ENCODE results near the gene JPH2.

JPH2 gene

DNA sequence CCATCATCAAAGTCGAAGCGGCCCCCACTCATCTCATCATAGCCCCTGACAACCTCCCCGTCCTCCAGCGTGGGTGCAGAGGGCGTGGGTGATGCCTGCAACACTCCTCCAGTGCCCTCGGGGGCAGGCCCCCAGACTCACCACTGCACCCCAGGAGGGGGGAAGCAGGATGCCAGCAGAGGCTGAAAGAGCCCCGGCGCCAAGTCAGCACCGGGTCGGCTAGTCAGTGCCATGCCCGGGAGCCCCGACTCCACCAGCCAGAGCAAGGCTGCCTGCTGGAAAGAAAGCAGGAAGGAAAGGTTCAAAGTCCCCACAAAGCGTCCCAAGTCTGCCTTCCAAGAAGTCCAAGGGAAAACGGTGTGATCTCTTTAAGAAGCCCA is 324 bp downstream of the JPH2 start:
- no peak for DNase-seq

DNA sequence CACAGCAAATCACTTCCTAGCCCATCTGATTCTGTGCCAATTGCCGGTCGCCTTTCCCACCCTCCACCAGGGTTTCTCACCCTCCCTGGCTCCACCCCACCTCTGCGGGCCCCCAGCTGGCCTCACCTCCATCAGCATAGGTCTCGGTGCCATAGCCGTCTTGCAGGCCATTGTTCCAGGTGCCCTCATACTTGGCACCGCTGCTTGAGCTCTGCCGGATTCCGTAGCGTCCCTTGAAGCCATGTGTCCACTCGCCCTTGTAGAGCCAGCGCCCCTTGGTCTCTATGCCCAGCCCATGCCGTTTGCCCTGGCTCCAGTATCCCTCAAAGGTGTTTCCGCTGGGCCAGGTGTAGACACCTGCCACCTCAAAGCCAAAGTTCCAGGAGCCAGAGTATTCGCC is 787 bp downstream of the JPH2 start:
- no peak for DNase-seq

DNA sequence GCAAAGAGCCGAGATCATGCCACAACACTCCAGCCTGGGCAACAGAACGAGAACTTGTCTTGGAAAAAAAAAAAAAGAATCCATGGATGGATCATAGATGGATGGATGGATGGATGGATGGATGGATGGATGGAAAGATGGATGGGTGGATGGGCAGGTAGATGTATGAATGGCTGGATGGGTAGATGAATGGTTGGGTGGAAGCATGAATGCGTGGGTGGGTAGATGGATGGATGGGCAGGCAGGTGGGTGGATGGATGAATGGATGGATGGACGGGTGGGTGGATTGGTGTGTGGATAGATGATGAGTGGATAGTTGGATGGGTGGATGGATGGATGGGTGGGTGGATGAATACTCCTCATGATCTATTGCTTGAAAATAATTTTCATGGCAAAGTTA is 1.4 kb downstream of the JPH2 start:
- DNase-seq: no peak

GRCh38 chr20:44183282-44183681 is 3.7 kb downstream of the JPH2 start:
- no peak for DNase-seq

DNA sequence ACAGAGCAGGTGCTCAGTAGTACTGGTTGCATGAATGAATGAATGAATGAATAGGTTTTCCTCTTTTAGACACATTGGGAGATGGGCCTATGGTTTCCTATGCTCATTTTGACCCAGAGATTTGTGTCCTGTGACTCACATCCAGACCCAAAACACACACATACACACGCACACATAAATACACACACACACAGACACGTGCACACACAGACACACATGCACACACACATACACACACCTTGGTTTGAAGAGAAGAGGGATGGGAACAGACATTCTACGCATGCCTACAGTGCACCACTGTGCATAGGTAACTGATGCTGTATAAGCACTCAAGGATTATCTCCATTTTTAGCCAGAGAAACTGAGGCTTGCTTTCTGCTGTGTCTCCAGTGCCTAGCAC is 4.1 kb downstream of the JPH2 start:
- no peak for DNase-seq

DNA sequence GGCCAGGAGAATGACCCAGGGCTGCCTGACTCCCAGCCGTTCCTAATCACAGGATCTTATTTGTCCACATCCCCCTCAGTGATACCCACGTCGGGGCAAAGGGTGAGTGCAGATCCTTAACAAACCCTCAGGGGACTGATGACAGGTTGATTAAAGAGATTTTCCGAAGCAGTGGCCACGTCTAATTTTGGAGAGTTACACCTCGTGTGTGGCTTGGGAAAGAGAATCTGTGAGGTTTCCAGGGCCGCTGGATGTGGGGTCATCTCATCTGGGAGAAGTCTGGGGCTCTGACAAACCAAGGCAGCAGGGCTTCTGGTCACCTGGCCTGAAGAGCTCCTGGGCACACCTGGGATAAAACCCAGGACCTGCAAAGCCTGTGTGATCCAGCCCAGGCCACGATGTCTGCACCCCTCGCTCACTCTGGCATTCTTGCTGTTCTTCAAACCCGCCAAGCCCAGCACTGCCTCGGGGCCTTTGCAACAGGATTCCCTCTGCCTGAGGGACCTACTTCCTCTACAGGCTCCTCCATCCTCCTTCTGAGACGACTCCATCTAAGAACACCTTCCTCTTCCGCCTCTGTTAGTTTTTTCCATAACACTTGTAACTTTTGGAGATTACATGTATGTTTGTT is 4.7 kb downstream of the JPH2 start:
- peak; percentile 64 for DNase-seq

DNA sequence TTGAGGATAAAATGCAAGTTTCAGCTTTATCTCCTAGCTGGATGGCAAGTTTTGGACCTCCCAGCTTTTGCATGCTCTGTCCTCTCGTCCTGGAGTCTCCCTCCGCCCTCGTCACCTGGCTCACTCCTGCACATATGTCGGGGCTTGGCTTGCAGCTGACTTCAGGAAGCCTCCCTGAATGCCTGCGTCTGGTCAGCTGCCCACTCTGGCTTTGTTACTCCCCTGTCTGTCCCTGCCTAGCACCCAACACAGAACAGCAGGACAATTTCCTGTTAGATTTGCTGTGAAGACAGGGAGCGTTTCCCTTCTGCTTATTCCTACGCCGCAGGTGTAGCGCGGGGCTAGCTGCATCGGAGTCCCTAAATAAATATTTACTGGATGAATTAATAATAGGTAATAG is 5.4 kb downstream of the JPH2 start:
- DNase-seq: peak; percentile 92

DNA sequence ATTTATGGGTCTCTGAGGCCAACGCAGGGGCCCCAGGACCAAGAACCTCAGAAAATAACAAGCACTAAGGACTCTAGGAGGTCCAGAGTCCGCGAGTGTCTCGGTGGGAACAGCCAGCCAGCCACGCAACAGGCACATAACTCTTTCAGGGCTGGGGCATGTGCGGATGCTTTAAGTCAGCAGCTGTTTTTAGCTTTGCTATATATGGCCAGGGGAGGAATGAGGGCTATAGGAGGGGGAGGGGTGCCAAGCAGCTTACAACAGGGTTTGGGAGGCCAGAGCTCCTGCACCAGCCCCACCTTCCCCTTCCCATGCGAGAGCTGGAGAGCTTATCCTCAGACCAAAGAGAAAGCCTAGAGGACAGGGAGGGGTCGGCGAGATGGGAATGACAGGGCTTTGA is 6.2 kb downstream of the JPH2 start:
- no peak for DNase-seq

DNA sequence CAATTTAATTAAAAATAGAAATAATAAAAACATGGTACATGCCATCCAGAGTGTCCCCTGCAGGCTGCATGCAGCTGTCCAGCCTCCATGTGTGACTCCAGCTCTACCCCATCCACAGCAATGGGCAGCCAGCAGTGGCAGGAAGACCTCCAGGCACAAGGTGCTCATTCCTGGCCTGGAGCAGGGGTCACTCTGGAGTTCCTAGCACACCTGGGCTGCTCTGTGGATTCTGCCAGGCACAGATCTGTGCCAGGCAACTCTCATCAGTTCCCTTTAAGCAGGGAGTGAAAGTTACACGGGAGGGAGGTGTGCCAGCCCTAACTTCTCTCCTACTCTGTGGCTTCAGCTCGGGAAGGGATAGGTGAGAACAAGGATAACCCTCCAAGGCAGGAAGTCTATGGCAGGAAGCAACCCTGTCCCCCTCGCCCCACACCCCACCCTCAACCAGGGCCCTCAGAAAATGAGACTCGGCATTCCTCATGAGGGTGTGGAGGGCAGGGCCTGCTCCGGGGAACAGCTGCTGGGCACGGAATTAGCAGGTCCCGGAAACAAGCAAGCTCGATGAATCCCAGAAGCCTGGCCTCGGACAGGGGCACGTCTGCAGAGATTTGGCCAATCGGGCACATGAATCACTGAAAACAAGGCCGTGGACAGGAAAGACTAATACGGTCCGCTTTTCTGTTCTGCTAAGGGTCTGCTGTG is 10.0 kb downstream of the JPH2 start:
- DNase-seq: no peak

DNA sequence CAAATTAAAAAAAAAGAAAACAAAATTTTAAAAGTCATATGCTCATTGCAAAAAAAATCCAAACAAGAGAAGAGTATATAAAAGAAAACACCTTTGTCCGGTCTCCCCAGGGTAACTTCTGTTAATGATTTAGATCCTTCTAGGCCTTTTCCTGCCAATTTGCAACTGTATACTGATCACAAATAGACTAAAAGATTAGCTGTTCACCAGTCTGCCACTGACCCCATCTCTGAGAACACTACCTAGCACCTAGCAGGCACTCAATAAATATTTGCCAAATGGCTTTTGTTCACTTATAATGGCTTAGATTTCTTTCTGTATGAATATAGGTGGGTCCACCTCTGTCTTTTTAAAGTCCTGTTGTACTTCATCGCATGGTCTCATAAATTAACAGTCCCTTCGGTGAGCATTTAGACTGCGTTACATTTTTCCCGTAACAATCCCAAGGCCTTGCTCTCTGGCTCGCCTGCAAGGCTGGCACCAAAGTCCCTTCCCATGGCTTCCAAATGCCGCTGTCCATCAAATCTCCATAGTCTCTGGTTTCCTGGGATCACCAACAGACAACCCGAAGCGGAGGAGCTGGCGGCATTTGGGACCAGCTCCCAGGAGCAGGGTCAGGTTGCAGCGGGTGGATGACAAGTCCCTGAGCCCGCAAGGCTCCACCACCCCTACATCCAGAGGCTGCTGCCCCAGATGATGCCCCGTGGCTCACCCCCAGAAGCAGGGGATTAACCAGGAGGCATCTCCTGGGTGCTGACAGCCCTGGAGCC is 11.8 kb downstream of the JPH2 start:
- DNase-seq: no peak

DNA sequence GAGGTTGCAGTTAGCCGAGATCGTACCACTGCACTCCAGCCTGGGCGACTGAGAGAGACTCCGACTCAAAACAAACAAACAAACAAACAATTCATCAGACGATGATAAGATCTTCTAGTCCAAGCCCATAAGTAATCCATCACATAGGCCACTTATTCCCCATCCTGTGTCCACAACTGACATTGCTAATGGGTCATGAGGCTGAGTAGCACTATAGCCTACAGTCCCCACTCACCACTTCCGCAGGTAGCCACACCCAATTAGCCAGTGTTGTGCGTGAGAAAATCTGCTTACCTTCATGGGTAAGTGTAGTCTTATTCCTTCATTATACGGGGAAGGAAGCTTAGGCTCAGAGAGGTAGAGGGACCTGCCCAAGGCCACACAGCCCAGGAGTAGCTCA is 13.1 kb downstream of the JPH2 start:
- DNase-seq: no peak

- DNase-seq: no peak
Observed at GRCh38 chr20:44173116-44173515, 13.9 kb downstream of the JPH2 start.

DNA sequence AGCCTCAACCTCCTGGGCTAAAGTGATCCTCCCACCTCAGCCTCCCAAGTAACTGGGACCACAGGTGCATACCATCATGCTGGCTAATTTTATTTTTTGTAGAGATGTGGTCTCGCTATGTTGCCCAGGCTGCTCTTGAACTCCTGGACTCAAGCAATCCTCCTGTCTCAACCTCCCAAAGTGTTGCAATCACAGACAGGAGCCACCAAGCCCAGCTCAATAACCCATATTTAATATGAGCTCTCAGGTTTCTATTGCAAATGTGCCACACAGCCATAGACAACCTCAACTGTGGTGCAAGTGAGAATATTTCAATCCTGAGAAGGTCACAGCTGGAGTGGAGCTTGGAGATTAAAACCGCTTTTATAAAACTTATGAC is 14.4 kb downstream of the JPH2 start:
- DNase-seq: no peak

- no peak for DNase-seq
Observed at GRCh38 chr20:44171775-44172571, 15.0 kb downstream of the JPH2 start.

DNA sequence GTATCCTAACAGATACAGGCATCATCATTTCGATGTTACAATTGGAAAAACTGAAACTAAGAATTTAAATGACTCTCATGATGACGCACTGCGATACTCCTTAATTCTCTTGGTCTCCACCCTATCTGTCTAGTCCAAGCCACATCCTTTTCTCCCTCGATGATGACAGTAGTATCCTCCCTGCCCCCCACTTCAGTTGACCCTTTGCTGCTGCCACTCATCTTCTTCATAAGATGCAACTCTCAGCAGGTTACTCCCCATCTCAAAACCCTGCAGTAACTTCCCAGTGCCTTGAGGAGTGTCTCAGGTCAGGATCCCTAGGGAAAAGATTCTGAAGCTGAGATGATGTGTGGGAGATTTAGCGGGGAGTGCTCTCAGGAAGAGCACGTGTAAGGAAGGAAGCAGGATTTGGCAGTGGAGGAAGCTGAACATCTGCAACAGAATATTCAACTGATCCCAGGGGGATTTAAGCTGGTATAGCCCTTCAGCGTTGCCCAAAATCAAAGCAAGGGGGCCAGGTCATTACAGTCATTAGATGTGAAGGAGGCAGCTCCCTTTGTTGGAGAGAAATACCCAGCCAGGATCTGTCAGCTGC is 16.1 kb downstream of the JPH2 start:
- DNase-seq: no peak

- no peak for DNase-seq
Observed at GRCh38 chr20:44167736-44168135, 19.3 kb downstream of the JPH2 start.

DNA sequence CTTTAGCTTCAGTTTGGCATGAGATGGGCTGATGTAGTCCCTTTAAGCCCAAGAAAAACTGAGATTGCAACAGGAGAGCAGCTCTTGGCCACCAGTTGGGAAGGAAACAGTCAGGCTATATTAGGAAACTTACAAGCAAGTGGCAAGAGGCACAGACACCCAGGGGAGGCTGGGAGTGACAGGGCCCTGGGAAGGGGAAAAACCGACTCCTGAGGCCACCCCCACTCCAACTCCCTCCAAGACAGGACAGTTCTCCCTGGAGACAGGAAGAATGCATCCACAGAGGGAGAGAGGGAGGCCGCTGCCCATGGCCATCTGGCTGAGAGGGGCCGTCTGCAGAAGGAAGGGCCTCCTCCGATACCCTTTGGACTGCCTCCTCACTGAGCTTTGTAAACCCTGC is 20.5 kb downstream of the JPH2 start:
- no peak for DNase-seq

DNA sequence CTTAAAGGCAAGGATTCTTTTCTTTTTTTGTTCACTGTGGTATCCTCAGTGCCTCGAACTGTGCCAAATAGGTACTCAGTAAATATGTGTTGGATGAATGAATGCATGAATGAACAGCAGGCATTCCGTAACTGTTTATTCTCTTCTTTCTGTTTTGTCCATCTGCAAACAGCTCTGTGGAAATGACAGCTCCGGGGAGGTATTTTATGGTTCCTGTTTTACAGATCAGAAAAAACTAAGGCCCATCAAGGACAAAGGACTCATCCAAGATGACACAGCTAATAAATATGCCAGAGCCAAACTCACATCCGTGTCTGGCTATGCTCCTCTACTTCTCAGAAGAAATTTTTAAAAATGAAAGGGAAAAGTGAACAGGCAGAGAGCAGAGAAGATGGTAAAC is 21.0 kb downstream of the JPH2 start:
- no peak for DNase-seq

DNA sequence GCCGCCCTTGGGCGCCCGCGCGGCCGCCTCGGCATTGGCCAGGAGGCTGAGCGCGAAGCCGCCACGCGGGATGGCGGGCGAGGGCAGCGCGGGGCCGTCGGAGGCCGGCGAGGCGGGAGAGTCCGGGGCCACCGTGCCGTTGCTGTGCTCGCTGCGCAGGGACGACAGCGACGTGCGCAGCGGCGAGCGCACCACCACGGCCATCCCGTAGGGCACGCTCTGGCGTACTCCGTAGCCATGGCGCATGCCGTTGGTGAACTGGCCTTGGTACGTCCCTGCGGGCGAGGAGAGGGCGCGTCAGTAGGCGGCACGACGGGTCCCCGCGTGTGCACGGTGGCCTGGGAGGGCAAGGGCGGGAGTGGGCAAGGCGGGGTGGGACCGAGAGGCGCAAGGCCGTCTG is 26.9 kb downstream of the JPH2 start:
- no peak for DNase-seq

DNA sequence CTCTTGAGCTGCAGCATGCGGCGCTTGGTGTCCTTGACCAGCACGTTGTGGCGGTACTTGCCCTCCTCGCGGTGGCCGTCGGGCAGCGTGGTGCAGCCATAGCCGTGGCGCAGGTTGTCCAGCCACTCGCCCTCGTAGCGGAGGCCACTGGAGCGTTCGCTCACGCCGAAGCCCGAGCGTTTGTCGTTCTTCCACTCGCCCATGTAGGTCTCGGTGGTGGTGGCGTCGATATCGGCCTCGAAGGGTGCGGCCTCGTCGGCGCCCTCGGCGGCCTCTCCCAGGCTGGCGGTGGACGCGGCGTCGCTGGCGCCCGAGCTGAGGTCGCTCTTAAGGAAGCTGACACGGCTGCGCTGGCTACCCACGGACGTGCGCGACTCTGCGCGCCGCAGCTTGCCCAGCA is 27.3 kb downstream of the JPH2 start:
- no peak for DNase-seq

GRCh38 chr20:44159125-44159524 is 27.9 kb downstream of the JPH2 start:
- no peak for DNase-seq

DNA sequence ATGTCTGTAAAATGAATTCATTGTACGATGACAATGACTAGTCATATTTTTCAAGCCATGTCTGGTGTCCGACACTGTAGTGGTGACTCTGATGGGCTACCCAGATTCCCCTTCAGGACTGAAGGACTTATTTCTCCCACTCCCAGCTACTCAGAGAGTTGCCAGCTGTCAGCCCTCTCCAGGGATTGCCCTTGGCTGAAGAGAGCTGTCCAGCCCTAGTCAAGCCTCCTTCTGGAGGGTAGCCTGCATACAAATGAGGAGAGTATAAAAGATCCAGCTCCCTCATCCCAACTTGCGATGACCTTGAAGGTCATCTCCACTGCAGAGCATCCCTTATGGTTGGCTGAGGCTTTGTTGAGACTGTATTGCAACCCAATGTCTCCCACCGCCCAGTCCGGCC is 29.9 kb downstream of the JPH2 start:
- DNase-seq: no peak

- peak; percentile 14 for DNase-seq
Observed at GRCh38 chr20:44154521-44155001, 32.4 kb downstream of the JPH2 start.
